ENCODE measurements around the gene CARD6. TPM values are rescaled to one million over a fixed set of nuclear protein-coding genes. Genes with fewer than 3 reads are reported as not detected.
"Not testable (repeated sequence)": the region's sequence is repeated elsewhere in the genome, so short reads cannot be mapped to it uniquely, and the experiment has no call there.

The CARD6 gene
- total RNA-seq (1 to 10 TPM; 3.1 to 4.8 TPM), polyA plus RNA-seq (ENCODE audit: insufficient read depth, low read depth, low replicate concordance) (3.0 TPM)
- long read RNA-seq, donor 1, result 0 reads
- long read RNA-seq, donor 2, result 0 reads

DNA sequence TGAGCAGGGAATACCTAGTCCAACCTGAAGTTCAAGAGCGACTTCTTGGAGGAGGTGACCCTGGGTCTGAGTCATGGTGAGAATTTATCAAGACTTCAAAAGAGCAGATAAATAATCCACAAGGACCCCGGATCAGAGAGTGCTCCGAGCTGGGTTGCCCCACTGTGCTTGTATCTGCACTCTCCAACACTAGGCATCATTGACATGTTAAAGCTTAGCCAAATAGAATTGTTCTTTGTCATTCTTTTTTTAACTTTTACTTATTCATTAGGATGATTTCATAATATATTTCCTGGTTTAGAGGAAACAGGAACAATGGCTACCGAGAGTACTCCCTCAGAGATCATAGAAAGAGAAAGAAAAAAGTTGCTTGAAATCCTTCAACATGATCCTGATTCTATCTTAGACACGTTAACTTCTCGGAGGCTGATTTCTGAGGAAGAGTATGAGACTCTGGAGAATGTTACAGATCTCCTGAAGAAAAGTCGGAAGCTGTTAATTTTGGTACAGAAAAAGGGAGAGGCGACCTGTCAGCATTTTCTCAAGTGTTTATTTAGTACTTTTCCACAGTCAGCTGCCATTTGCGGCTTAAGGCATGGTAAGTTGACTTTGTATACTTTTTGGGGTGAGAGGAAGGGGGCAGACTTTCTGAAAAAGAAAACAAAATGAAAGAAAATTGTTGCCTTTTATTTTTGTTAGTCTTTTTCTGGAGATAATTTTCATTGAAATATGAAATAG lies at the start of gene CARD6:
Gene CARD6 (plus strand): TSS at position 300 of the 738 bp plus-strand sequence. CDS start 16 bp downstream, at position 316.
- DNase-seq, result no peak
- intact Hi-C loops (cut with DNase I; ENCODE audit: low total_unique reads), result no loop called here

DNA sequence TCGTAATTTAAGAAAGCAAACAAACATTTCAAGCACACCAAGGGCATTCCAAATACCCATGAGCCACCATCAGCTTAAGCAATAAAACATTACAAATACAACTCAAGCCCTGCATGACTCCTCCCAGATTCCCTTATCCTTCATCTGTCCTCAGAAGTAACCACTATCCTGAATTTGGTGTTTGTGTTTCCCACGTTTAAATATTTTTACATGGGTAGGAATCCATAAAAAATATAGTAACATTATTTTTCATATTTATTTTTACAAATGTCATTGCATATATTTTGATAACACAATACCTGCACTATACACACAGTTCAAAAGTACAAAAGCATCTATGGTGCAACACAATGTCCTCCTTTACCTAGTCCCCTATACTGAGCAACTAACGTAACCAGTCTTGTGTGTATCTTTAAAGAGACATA lies 49.4 kb upstream of the CARD6 start:
- TF ChIP-seq, protein P1, sequence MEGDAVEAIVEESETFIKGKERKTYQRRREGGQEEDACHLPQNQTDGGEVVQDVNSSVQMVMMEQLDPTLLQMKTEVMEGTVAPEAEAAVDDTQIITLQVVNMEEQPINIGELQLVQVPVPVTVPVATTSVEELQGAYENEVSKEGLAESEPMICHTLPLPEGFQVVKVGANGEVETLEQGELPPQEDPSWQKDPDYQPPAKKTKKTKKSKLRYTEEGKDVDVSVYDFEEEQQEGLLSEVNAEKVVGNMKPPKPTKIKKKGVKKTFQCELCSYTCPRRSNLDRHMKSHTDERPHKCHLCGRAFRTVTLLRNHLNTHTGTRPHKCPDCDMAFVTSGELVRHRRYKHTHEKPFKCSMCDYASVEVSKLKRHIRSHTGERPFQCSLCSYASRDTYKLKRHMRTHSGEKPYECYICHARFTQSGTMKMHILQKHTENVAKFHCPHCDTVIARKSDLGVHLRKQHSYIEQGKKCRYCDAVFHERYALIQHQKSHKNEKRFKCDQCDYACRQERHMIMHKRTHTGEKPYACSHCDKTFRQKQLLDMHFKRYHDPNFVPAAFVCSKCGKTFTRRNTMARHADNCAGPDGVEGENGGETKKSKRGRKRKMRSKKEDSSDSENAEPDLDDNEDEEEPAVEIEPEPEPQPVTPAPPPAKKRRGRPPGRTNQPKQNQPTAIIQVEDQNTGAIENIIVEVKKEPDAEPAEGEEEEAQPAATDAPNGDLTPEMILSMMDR (IDR thresholded peaks at IDR 0.05), result no peak
- no peak for TF ChIP-seq POLR2A (IDR thresholded peaks at IDR 0.05)
- no peaks in the 10 kb centered on the region for H3K36me3 ChIP-seq (ENCODE audit: low read depth, missing control alignments)
- 55 to 66% methylated on average over 3 of the region's 3 CpGs for WGBS, 2 donors
- H3K27ac ChIP-seq, result peak overlapping the region in 1 of 2 donors; percentile 53
- H3K4me1 ChIP-seq, result peaks cover 27% of the 10 kb centered on the region
- H3K4me3 ChIP-seq, result no peak overlapping the region
- no peaks in the 10 kb centered on the region for H3K27me3 ChIP-seq
- no peak for DNase-seq
- H3K9me3 ChIP-seq, result no peaks in the 10 kb centered on the region
- intact Hi-C loops (cut with DNase I; ENCODE audit: low total_unique reads), result no loop called here

More for the DNA sequence above, at the start of gene CARD6:
- Histone ChIP-seq H3K9me3 (no peaks in the 10 kb centered on the region), H3K27me3 (no peaks in the 10 kb centered on the region), H3K27ac (peak within 1 kb of the TSS; percentile 48 to 68), H3K4me1 (peaks cover 7% of the 10 kb centered on the region), H3K4me3 (peak within 1 kb of the TSS in 1 of 2 donors; percentile 47), H3K36me3 (ENCODE audit: low read depth, missing control alignments) (no peaks in the 10 kb centered on the region)
- TF ChIP-seq, protein P1 (IDR thresholded peaks at IDR 0.05), result no peak
- TF ChIP-seq POLR2A (IDR thresholded peaks at IDR 0.05), result no peak
- WGBS, 2 donors, result 38 to 43% methylated on average over 9 of the region's 9 CpGs

DNA sequence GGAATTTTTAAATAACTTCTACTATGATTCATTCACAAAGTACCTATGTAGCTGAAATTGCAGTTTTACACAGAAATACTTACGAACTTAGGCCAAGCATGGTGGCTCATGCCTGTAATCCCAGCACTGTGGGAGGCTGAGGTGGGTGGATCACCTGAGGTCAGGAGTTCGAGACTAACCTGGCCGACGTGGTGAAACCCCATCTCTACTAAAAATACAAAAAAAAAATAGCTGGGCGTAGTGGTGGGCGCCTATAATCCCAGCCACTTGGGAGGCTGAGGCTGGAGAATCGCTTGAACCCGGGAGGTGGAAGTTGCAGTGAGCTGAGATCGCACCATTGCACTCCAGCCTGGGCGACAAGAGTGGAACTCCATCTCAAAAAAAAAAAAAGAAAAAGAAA lies 48.5 kb upstream of the CARD6 start:
- intact Hi-C loops (cut with DNase I; ENCODE audit: low total_unique reads); H3K27ac ChIP-seq; H3K27me3 ChIP-seq; H3K9me3 ChIP-seq; H3K36me3 ChIP-seq (ENCODE audit: low read depth, missing control alignments); DNase-seq; H3K4me3 ChIP-seq: not testable (repeated sequence)
- WGBS, 2 donors, result 94 to 97% methylated on average over 10 of the region's 10 CpGs
- H3K4me1 ChIP-seq, result peaks cover 27% of the 10 kb centered on the region

DNA sequence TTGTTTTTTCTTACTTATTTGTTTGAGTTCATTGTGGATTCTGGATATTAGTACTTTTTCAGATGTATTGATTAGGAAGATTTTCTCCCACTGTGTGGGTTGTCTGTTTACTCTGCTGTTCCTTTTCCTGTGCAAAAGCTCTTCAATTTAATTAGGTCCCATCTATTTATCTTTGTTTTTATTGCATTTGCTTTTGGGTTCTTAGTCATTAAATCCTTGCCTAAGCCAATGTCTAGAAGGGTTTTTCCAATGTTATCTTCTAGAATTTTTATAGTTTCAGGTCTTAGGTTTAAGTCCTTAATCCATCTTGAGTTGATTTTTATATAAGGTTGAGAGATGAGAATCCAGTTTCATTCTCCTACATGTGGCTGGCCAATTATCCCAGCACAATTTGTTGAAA lies 46.8 kb upstream of the CARD6 start:
- DNase-seq; intact Hi-C loops (cut with DNase I; ENCODE audit: low total_unique reads); H3K27me3 ChIP-seq; H3K36me3 ChIP-seq (ENCODE audit: low read depth, missing control alignments); H3K9me3 ChIP-seq; H3K27ac ChIP-seq; H3K4me3 ChIP-seq: not testable (repeated sequence)
- H3K4me1 ChIP-seq, result peaks cover 27% of the 10 kb centered on the region

DNA sequence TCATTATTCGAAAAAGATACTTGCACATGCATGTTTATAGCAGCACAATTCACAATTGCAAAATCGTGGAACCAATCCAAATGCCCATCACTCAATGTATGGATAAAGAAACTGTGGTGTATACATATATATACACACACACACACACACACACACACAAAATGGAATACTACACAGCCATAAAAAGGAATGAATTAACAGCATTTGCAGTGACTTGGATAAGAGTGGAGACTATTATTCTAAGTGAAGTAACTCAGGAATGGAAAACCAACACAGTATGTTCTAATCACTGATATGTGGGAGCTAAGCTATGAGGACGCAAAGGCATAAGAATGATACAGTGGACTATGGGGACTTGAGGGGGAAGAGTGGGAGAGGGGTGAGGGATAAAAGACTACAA lies 46.3 kb upstream of the CARD6 start:
- not testable (repeated sequence) for H3K27me3 ChIP-seq

GRCh38 chr5:40796487-40796889 lies 44.7 kb upstream of the CARD6 start:
- peak overlapping the region in 1 of 2 donors; percentile 96 for H3K27ac ChIP-seq
- no peaks in the 10 kb centered on the region for H3K36me3 ChIP-seq (ENCODE audit: low read depth, missing control alignments)
- WGBS, 2 donors, result 18 to 25% methylated on average over 3 of the region's 3 CpGs
- H3K27me3 ChIP-seq, result no peaks in the 10 kb centered on the region
- H3K4me1 ChIP-seq, result peaks cover 22% of the 10 kb centered on the region
- intact Hi-C loops (cut with DNase I; ENCODE audit: low total_unique reads), result no loop called here
- H3K4me3 ChIP-seq, result peak overlapping the region; percentile 66 to 96
- TF ChIP-seq, protein P1 (IDR thresholded peaks at IDR 0.05), result no peak
- no peak for TF ChIP-seq POLR2A (IDR thresholded peaks at IDR 0.05)
- no peak for DNase-seq
- no peaks in the 10 kb centered on the region for H3K9me3 ChIP-seq

More for the DNA sequence above, 46.3 kb upstream of the CARD6 start:
- H3K27ac ChIP-seq; DNase-seq; intact Hi-C loops (cut with DNase I; ENCODE audit: low total_unique reads); H3K4me3 ChIP-seq; H3K36me3 ChIP-seq (ENCODE audit: low read depth, missing control alignments); H3K9me3 ChIP-seq: not testable (repeated sequence)
- H3K4me1 ChIP-seq, result peaks cover 27% of the 10 kb centered on the region
- WGBS, 2 donors, result 75 to 79% methylated on average over 3 of the region's 3 CpGs
